ENCODE results near the gene HIP1.
"Not testable (repeated sequence)": the region's sequence is repeated elsewhere in the genome, so short reads cannot be mapped to it uniquely, and the experiment has no call there.

Gene HIP1

DNA sequence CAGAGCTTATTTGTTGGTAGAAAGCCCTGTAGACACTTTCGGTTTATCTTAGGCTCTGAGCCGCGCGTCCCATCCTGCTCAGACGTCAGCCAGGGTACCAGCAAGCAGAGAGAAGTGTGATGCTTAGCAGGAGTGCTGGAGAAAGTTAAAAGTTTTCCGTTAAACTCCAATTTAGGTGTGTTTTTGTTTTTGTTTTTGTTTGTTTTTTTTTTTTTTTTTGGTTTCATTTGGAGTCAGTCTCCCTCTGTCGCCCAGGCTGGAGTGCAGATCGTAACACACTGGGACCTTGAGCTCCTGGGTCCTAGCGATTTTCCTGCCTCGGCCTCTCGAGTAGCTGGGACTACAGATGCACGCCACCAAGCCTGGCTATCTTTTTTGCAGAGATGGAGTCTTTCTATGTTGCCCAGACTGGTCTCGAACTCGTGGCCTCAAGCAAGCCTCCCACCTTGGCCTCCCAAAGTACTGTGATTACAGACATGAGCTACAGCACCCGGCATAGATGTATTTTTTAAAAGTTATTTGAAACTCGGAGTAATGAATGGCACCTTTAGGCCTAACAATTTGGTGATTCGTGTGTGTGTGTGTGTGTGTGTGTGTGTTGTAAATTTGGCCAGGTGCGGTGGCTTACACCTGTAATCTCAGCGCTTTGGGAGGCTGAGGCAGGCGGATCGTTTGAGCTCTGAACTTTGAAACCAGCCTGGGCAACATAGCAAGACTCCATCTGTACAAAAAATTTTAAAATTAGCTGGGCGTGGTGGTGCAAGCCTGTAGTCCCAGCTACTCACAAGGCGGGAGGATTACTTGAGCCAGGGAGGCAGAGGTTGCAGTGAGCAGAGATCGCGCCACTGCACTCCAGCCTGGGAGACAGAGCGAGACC is 1.3 kb upstream of the HIP1 start:
- DNase-seq (ENCODE audit: low read depth), result peak; percentile 52

DNA sequence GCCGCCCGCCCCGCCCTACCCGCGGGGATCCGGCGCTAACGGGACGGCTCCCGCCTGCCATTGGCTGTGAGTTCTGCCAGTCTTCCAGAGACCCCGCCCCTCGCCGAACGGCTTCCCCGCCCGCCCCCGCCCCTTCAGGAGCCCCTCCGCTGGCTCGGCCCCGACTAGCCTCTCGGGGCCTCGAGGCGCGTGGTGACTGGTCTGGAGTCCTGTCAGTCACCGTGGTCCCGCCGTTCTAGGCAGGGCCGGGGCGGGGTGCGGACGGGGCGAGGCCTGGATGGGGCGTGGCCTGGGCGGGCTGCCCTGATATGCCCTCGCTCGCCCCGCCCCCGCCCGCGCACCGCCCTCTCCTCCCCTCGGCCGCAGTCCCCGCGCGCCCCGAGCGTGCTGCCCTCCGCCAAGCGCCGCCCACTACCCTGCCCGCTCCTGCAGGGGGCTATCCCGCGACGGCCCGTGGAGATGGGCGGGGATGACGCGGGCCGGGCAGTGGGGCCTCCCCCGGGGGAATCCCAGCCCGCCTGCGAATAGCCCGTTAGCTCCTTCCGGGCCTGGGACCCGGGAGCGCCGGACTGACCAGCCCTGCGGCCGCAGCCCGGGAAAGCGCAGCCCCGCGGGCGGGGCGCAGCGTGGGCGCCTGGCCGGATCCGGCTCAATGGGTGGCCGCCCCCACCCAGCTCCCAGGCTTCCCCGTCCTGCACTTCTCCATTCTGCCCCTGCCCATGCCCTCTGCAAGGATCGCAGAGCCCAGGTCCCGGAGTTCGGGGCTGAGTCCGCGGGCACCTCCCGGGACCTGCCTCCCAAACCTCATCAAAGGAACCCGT is 444 bp upstream of the HIP1 start:
- peak; percentile 96 for DNase-seq (ENCODE audit: low read depth)

DNA sequence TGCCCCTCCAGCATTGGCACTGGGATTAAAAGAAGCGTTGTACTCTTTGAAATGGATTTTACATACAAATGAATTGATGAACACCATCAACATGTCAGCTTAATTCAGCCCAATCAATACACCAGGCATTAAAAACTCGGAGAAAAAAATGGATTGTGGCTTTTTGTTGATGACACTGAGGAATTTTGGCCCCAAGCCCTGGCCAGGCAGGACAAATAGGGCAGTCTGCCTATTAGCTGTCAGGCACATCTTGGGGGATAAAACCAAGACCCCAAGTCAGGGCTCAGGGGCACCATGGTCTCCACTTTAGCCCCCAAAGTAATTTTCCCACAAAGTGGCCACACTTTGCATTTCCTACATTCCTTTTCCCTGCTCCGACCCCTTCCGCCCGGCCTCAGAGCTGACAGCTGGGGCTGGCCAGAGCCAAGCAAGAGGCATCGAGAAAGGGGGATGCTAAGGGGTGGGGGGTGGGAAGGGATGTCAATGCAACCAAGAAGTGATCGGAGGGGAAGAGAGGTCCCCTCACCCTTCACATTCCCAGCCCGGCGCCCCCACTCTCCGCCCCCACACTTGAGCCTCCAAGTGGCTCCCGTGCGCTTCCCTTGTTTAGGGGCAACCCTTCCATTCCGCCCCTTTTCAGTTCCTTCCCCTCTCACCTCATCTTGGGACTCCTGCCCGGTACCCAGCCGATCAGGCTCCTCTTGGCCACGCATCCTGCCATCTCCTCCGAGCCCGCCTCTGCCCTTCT is 711 bp downstream of the HIP1 start:
- no peak for DNase-seq (ENCODE audit: low read depth)

DNA sequence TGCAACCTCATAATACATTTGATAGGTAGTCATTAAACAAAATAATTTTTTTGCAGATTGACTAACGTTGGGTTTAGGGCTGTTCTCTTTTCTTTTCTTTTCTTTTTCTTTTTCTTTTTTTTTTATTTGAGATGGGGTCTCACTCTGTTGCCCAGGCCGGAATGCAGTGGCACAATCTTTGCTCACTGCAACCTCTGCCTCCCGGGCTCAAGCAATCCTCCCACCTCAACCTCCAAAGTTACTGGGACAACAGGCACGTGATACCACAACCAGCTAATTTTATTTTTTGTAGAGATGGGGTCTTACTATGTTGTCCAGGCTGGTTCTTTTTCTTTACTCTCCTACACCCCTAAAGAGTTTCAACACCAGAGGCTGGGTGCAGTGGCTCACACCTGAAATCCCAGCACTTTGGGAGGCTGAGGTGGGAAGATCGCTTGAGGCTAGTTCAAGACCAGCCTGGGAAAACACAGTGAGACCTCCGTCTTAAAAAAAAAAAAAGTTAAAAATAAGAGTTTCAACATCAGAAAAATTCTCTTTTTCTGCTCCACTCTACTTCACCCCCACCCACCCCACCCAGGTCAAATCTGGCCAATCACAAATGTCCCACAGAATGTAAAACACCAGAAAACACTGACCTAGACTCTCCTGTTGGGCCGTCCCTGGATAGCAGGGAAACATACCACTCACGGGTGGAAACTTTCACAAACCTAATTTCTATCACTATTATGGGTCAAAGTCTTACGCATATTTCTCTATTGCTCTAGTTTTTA is 3.0 kb downstream of the HIP1 start:
- no peak for DNase-seq (ENCODE audit: low read depth)

- peak; percentile 93 for DNase-seq (ENCODE audit: low read depth)
Observed at GRCh38 chr7:75734586-75735458, 3.9 kb downstream of the HIP1 start.

DNA sequence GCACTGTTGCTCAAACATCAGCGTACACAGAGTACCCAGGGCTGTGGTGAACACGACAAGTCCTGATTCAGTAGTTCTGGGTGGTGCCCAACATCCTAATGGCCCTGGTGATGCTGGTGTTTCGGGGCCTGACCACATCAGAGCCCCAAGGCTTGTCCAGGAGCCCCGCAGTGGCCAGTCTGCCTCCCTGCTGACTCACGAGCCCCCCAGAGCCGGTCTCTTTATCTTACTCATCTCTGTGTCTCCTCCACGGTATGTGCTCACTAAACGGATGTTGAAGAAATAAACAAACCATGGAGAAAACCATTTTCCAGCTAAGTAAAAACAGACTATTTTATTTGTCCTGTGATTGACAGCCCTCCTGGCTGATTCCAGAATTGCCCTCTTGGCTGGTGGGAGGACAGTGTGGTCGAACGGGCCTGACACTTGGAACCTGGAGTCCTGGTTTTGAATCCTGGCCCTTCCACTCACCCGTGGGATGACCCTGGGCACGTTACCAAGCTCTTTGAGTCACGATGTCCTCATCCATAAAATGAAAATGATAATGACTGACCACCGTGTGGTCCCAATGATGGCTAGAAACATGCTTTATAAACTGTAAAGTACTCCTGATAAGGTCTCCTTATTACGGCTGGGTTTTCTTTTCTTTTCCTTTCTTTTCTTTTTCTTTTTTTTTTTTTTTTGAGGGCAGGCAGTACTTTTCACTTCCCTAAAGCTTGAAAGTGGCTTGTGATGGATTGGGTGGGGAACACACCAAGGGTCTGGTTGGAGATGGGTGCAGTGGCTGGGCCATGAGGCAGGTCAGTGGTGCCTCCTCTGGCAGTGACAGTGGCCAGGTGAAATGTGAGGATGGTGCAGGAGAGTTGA is 5.7 kb downstream of the HIP1 start:
- peak; percentile 88 for DNase-seq (ENCODE audit: low read depth)

GRCh38 chr7:75732016-75732521 is 6.7 kb downstream of the HIP1 start:
- no peak for DNase-seq (ENCODE audit: low read depth)

DNA sequence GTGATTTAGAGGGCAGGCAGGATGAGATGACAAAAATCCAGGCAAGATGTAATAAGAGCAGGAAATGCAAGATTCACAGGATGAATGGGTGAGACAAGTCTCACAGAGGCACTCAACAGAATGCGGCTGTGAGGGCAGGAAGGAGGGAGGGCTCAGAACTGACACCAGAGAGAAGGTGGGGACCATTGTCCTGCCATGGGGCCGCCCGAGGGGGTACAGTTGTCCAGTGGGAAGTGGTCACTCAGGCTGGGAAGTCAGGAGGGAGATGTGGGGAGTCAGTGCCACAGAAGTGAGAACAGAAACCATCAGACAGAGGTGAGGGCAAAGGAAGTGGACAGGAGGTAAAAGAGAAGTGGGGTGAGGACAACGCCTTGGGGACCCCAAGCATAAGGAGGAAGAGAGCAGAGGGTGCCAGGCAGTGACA is 8.9 kb downstream of the HIP1 start:
- DNase-seq (ENCODE audit: low read depth), result no peak

DNA sequence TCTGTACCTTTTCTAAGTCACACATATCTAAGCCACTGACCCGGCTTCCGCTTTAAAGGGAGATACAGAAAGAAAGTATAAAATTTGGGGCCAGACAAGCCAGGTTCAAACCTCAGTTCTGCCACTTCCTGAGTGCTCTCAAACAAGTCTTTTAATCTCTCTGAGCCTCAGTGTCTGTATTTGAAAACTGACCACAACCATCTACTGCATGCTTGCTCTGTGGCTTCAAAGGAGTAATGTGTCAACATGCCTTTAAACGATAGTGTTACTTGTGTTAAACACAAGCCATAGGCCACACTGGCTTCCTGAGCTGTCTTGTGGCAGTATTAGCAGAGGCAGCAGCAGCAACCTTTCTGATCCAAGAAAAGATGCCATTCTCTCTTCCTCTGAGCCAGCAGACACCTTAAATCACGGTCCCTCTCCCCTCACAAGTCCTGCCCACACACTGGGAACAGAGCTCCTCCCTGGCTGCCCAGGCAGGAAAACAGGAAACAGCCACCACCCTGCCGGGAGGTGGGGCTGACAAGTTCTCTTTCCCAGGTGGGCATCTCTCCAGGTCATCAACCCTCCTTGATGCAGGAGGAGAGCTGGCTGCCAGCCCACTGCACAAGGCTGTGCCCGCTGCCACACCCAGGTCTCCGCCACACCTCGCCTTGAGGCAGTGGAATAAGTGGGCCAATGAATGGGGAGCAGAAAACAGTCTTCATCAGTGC is 10.7 kb downstream of the HIP1 start:
- DNase-seq (ENCODE audit: low read depth), result peak; percentile 82

DNA sequence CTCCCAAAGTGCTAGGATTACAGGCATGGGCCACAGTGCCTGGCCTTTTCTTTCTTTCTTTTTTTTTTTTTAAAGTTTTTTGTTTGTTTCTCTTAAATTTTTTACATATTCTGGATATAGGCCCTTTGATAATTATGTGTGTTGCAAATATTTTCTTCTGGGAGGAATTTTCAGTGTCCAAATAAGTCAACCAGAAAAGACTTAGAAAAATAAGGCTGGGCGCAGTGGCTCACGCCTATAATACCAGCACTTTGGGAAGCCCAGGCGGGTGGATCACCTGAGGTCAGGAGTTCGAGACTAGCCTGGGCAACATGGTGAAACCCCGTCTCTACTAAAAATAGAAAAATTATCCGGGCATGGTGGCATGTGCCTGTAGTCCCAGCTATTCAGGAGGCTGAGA is 11.4 kb downstream of the HIP1 start:
- DNase-seq (ENCODE audit: low read depth), result not testable (repeated sequence)

GRCh38 chr7:75725306-75725705 is 13.4 kb downstream of the HIP1 start:
- no peak for DNase-seq (ENCODE audit: low read depth)

GRCh38 chr7:75723444-75723843 is 15.3 kb downstream of the HIP1 start:
- no peak for DNase-seq (ENCODE audit: low read depth)

DNA sequence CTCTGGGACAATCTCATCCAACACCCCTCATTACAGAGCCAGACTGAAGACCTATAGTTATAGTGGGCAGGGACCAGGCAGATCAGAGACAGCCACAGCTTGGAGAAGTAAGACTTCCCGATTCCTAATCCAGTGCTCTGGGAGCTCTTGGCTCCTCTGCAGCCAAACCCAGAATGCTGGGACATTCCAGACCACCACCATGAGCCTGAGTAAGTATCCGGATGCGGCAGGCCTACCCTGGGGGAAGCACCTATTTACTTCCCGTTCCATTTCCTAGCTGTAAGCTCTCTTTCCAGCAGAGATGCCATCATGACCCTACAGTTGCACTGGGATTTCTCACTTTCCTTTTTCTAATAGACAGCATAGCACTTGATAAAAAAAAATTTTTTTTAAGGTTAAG is 16.4 kb downstream of the HIP1 start:
- no peak for DNase-seq (ENCODE audit: low read depth)

- DNase-seq (ENCODE audit: low read depth), result not testable (repeated sequence)
Observed at GRCh38 chr7:75721922-75722321, 16.8 kb downstream of the HIP1 start.

- no peak for DNase-seq (ENCODE audit: low read depth)
Observed at GRCh38 chr7:75721426-75721825, 17.3 kb downstream of the HIP1 start.

- no peak for DNase-seq (ENCODE audit: low read depth)
Observed at GRCh38 chr7:75719626-75720025, 19.1 kb downstream of the HIP1 start.

GRCh38 chr7:75718390-75719031 is 20.2 kb downstream of the HIP1 start:
- DNase-seq (ENCODE audit: low read depth), result no peak

DNA sequence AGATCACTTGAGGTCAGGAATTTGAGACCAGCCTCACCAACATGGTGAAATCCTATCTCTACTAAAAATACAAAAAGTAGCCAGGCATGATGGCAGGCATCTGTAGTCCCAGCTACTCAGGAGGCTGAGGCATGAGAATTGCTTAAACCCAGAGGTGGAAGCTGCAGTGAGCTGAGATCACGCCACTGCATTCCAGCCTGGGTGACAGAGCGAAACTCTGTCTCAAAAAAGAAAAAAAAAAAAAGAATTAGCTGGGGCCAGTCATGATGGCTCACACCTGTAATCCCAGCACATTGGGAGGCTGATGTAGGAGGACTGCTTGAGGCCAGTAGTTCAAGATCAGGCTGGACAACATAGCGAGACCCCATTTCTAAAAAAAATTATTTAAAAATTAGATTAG is 21.0 kb downstream of the HIP1 start:
- not testable (repeated sequence) for DNase-seq (ENCODE audit: low read depth)
